IPS-18c (cell line): ENCODE measurements around the gene MICAL1.
A peak's percentile ranks its signal among the peaks of the same experiment; 100 is the strongest.

Experiments
- H3K4me3 ChIP-seq: 2 replicates; pipeline ENCODE4 v1.7.0; 2013; ENCODE audit warnings: low read depth, mild to moderate bottlenecking, low read length, moderate library complexity; ENCODE audit not compliant: insufficient read depth
- H3K9me3 ChIP-seq: one replicate; pipeline ENCODE4 v1.6.1; 2013; ENCODE audit warnings: mild to moderate bottlenecking, low read length, moderate library complexity; ENCODE audit not compliant: control insufficient read depth, insufficient read depth

The MICAL1 gene

GRCh38 chr6:109460161-109460829, 4.7 kb upstream of the MICAL1 start:
- Histone ChIP-seq H3K4me3 (no peak overlapping the region), H3K9me3 (no peaks in the 10 kb centered on the region)

GRCh38 chr6:109458774-109459531, 3.4 kb upstream of the MICAL1 start:
- H3K9me3 ChIP-seq: no peaks in the 10 kb centered on the region
- no peak overlapping the region for H3K4me3 ChIP-seq

- no peak overlapping the region for H3K4me3 ChIP-seq
- no peaks in the 10 kb centered on the region for H3K9me3 ChIP-seq
Observed at GRCh38 chr6:109457562-109457996, 2.0 kb upstream of the MICAL1 start.

GRCh38 chr6:109456710-109457561, 1.4 kb upstream of the MICAL1 start:
- Histone ChIP-seq H3K4me3 (peak overlapping the region; percentile 82; the same call in 1 of the 2 replicates), H3K9me3 (no peaks in the 10 kb centered on the region)

GRCh38 chr6:109456111-109456583, 575 bp upstream of the MICAL1 start:
- Histone ChIP-seq H3K4me3 (peak overlapping the region; percentile 82), H3K9me3 (no peaks in the 10 kb centered on the region)

- no peaks in the 10 kb centered on the region for H3K9me3 ChIP-seq
- H3K4me3 ChIP-seq: peak overlapping the region; percentile 82
Observed at GRCh38 chr6:109454496-109455436, 806 bp downstream of the MICAL1 start.

GRCh38 chr6:109453594-109454495, 1.7 kb downstream of the MICAL1 start:
- Histone ChIP-seq H3K9me3 (no peaks in the 10 kb centered on the region), H3K4me3 (peak overlapping the region; percentile 82)

GRCh38 chr6:109453156-109453555, 2.4 kb downstream of the MICAL1 start:
- Histone ChIP-seq H3K9me3 (no peaks in the 10 kb centered on the region), H3K4me3 (no peak overlapping the region)

- Histone ChIP-seq H3K4me3 (no peak overlapping the region), H3K9me3 (no peaks in the 10 kb centered on the region)
Observed at GRCh38 chr6:109452181-109452580, 3.4 kb downstream of the MICAL1 start.

- Histone ChIP-seq H3K4me3 (no peak overlapping the region), H3K9me3 (no peaks in the 10 kb centered on the region)
Observed at GRCh38 chr6:109451376-109451775, 4.2 kb downstream of the MICAL1 start.

- H3K4me3 ChIP-seq: no peak overlapping the region
- no peaks in the 10 kb centered on the region for H3K9me3 ChIP-seq
Observed at GRCh38 chr6:109450801-109451200, 4.8 kb downstream of the MICAL1 start.

- H3K9me3 ChIP-seq: no peaks in the 10 kb centered on the region
- H3K4me3 ChIP-seq: no peak overlapping the region
Observed at GRCh38 chr6:109449795-109450673, 5.5 kb downstream of the MICAL1 start.

- no peak overlapping the region for H3K4me3 ChIP-seq
- no peaks in the 10 kb centered on the region for H3K9me3 ChIP-seq
Observed at GRCh38 chr6:109449064-109449794, 6.3 kb downstream of the MICAL1 start.

- Histone ChIP-seq H3K9me3 (no peaks in the 10 kb centered on the region), H3K4me3 (no peak overlapping the region)
Observed at GRCh38 chr6:109448615-109449014, 7.0 kb downstream of the MICAL1 start.
